Nucleus accumbens (tissue), 56 donors: ENCODE data around the gene ZC3H11A.
A peak's percentile ranks its signal among the peaks of the same experiment; 100 is the strongest.
"Not testable (repeated sequence)": the region's sequence is repeated elsewhere in the genome, so short reads cannot be mapped to it uniquely, and the experiment has no call there.

Experiments
- DNase-seq, 56 donors: peaks; one replicate each; lab custom pipeline; 2025; lab: John Stamatoyannopoulos, UW

ZC3H11A gene

DNA sequence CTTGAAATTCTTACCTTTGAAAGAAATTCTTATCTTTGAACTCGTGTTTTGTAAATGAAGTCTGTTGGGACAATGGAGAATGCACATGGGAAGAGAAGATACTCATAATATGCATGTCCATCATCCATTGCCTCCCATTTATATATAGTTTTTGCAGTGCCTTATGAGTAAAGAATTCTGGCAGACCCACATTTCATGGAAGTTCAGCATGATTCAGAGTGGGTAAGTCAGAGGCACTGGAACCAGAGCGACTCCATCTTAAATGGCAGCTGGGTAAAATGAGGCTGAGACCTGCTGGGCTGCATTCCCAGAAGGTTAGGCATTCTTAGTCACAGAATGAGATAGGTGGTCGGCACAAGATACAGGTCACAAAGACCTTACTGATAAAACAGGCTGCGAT is 16.6 kb upstream of the ZC3H11A start:
- no peak for DNase-seq

DNA sequence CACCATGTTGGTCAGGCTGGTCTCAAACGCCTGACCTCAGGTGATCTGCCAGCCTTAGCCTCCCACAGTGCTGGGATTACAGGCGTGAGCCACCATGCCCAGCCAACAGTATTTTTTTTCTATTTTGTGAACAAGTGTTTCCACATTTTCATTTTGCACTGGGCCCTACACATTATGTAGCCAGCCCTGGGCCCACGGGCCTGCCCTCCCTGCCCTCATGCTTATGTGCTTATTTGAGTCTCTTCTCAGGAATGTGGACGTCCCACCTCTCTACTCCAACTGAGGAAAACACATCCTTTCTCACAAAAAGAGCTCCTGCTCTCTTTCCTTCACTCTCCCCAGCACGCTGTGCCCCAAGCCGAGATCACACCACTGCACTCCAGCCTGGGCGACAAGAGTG is 13.5 kb upstream of the ZC3H11A start:
- no peak for DNase-seq

DNA sequence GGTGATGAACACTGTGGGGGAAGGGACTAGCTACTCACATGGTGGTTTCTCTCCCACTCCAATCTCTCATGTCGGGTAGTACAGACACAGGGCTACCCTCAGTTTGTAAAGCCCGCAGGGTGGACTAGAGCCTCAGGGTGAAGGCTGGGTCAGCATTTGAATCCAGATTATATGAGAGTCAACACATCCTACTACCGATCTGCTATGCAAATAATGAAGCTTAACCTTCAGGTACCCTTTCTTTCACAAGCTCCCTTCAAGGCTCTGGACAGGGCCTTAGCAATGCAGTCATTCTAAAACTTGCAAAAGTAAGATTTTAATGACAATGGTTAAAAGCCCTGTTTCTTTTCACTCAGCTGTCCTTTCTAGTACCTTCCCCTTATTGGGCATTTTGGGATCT is 5.5 kb upstream of the ZC3H11A start:
- no peak for DNase-seq

DNA sequence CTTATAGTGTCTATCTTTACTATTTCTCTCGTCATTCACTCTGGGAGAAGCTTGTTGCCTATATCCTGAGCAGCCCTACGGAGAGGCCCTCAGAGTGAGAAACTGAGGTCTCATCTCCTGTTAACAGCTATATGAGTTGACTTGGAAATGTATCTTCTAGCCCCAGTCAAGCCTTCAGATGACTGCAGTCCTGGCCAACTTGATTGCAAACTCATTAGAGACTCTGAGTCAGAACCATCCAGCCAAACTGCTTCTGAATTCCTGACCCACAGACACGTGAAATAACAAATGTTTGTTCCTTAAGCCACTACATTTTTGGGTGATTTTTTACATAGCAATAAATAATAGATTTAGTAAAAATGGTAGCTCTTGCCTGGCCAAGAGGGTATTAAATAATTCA is 3.9 kb upstream of the ZC3H11A start:
- DNase-seq = no peak

DNA sequence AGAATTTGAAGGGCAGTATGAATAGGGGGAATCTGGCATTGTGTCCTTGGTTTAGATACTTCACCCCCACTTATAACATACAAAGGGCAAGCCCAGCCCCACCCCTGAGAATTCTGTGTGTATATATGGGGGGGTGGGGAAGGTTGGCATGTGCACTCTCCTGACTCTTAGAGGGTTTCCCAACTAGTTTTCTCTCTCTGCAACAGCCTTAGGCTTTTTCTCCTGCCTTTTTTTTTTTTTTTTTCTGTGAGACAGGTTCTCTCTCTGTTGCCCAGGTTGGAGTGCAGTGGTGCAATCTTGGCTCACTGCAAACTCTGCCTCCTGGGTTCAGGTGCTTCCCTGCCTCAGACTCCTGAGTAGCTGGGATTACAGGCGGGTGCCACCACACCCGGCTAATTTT is 2.9 kb upstream of the ZC3H11A start:
- no peak for DNase-seq

DNA sequence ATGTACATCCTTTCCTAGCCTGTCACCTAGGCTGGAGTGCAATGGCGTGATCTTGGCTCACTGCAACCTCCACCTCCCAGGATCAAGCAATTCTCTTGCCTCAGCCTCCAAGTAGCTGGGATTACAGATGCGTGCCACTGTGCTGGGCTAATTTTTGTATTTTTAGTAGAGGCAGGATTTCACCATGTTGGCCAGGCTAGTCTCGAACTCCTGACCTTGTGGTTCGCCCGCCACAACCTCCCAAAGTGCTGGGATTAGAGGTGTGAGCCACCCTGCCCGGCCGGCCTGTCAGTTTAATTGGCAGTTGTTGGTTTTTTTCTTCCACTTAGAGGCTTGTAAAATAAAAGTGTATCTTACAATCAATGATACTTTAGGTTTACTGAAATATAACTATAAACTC is 1.9 kb upstream of the ZC3H11A start:
- DNase-seq = not testable (repeated sequence)

DNA sequence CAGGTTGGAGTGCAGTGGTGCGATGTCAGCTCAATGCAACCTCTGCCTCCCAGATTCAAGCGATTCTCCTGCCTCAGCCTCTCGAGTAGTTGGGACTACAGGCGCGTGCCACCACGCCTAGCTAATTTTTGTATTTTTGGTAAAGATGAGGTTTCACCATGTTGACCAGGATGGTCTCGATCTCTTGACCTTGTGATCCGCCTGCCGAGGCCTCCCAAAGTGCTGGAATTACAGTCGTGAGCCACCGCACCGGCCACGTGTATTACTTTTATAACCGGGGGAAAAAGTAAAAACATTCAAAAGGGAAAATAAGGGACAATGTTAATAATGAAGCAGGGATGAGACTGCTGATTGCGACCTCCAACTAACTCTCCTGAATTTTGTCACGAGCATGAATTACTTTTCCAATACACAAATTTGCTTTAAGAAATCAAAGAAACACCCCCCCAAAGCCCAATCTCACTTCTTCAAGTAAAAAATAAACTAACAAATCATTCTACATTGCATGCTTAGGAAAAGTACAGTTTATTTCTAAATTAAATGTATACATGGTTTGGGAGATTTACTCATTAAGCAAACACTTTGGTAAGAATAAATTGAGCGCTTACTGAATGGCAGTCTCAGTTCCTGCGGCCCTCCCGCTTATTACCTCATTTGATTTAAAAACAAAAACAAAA is 521 bp upstream of the ZC3H11A start:
- DNase-seq = no peak

DNA sequence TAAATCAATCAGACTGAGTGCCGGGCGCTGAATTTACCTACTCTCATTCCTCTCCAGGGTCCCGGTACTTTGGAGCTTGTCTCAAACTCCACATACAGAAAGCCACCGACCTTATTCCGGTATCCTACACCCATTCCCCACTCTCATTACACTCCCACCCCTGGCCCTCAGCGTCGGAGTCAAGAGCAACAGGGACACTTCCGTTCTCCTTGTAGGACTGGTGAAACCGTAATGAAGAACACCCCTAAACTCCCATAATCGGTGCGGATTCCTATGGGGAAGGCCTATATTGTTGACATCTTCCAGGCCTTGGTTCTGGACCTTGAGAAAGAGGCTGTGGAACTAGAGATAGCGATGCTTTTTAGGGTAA is 798 bp downstream of the ZC3H11A start:
- DNase-seq = peak in 7 of 56 donors; percentile 33 to 55 (median 48)

DNA sequence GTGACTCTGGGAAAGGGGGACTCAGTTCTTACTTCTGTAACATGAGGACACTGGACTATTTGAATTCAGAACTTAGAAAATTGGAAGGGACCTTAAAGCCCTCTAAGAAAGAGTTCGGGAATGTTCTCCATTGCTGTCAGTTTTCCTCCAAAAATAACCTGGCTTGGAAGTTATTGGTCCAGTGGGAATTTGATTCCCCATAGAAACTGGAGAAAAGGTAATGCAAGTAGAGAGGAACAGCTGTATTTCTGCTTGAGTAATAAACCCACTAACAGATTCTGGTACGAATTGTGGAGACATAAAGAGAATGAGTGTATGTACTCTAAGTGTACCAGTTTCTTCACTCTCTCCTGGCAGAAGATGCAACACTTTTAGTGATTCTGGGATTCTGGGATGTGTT is 1.8 kb downstream of the ZC3H11A start:
- no peak for DNase-seq

DNA sequence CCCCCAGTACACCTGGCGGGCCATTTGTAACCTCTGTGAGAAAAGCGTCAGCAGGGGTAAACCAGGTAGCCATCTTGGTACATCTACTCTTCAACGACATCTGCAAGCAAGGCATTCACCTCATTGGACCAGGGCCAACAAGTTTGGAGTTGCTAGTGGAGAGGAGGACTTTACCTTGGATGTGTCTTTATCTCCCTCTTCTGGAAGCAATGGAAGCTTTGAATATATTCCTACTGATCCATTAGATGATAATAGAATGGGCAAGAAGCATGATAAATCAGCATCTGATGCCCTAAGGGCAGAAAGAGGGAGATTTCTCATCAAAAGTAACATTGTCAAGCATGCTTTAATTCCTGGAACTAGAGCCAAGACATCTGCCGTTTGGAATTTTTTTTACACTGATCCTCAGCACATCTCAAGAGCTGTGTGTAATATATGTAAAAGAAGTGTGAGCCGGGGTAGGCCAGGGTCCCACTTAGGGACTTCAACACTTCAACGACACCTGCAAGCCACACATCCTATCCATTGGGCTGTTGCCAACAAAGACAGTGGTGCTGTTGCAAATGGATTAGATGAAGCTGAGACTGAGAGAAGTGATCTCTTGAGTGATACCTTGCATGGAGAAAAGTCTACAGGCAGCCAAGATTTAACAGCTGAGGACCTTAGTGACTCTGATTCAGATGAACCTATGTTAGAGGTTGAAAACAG is 2.7 kb downstream of the ZC3H11A start:
- DNase-seq = no peak

DNA sequence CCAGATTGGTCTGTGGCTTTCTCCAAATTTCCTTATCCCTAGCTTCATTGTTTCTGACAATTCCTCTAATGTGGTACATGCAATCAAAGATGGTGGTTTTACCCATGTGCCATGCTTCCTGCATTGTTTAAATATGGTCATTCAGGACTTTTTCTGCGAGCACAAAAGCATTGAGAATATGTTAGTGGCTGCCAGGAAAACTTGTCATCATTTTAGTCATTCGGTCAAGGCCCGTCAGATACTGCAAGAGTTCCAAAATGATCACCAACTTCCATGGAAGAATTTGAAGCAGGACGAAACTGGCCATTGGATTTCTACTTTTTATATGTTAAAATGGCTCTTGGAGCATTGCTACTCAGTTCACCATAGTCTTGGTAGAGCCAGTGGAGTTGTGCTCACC is 3.7 kb downstream of the ZC3H11A start:
- no peak for DNase-seq

DNA sequence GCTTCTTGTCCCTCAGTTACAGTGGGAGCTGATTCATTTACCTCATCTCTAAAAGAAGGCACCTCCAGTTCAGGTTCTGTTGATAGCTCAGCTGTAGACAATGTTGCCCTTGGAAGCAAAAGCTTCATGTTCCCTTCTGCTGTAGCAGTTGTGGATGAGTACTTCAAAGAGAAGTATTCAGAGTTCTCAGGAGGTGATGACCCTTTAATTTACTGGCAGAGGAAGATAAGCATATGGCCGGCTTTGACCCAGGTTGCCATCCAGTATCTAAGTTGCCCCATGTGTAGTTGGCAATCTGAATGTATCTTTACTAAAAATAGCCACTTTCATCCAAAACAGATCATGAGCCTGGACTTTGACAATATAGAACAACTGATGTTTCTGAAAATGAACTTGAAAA is 4.5 kb downstream of the ZC3H11A start:
- DNase-seq = no peak

DNA sequence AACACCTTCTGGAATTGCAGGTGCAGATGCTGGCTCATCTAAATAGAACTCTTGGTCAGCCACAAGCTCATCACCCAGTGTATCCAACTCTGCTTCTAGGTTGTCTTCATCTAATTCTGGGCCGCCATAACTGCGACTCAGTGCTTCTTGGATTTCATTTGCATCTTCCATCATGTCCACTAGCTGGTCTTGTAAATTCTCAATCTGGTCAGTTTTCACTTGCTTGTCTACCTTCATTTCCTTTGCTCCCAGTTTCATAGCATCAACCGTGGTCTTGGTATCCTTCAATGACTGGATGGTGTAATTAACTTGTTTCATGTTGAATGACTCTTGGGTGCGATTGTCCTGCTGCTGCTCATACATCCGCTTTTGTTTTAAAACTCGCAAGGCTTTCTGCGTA is 10.3 kb downstream of the ZC3H11A start:
- DNase-seq = no peak

DNA sequence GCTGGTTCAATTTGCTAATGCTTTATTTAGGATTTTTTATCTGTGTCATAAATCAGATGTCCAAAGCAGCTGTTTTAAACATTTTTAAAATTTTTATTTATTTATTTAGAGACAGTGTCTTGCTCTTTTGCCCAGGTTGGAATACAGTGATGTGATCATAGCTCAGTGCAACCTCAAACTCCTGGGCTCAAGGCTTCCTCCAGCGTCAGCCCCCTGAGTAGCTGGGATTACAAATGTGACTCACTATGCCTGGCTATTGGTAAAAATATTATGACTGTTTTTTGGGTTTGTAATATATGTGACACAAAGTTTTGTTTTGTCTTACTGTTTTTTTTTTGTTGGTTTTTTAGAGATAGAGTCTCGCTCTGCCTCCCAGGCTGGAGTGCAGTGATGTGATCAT is 11.8 kb downstream of the ZC3H11A start:
- DNase-seq = no peak

DNA sequence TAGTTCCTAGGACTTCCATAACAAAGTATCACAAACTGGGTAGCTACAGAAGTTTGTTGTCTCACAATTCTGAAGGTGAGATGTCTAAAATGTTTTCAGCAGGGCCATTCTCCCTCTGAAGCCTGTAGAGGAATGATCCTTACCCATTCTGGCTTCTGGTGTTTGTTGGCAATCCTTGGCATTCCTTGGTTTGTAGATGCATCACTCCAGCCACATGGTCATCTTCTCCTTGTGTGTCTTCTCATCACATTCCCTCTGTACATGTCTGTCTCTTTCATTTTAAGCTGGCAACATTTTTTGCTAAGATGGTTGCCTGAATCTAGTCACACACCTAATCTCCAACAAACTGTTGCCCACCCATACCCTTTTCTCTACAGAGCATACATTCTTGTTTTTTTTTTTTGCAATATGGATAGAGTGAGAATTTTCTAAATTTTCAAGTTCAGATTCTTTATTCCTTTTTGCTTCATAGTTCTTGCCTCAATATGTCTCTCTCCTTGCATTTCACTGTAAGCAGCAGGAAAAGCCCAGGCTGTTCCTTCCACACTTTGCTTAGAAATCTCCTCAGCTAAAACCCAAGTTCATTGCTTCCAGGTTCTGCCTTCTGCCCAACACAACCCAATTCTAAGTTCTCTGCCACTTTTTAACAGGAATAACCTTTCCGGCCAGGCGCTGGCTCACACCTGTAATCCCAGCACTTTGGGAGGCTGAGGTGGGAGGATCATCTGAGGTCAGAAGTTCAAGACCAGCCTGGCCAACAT is 18.3 kb downstream of the ZC3H11A start:
- DNase-seq = no peak

DNA sequence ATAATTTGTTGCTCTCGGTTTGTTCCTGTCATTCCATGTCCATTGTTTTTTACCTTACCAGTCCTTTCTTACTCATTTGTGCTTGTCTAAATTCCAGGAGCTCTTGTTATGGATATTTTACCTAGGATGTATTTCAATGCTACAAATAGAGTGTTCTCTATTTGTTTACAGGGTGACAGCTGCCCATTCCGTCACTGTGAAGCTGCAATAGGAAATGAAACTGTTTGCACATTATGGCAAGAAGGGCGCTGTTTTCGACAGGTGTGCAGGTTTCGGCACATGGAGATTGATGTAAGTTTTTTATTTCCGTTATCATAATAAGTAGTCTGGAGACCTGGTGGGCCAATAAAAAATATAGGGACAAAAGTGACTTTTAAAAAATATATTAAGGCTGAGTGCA is 23.0 kb downstream of the ZC3H11A start:
- DNase-seq = no peak

DNA sequence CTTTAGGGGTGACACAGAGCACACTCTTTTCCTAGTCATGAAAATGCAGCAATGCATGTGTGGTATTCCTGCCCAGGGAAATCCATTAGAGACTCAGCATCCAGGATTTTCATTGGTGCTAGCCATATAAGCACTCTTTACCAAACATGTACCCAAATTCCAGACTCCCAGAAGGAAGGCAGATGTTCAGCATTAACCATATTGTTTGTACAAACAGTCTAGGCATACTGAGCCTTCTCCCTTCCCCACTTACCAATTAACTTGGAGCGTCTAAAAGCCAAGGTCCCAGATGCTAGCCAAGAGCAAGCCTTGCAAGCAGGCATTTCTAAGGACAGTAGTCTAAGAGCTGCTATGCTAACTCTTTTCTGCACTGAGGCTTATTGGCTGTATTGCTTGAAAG is 27.9 kb downstream of the ZC3H11A start:
- no peak for DNase-seq

DNA sequence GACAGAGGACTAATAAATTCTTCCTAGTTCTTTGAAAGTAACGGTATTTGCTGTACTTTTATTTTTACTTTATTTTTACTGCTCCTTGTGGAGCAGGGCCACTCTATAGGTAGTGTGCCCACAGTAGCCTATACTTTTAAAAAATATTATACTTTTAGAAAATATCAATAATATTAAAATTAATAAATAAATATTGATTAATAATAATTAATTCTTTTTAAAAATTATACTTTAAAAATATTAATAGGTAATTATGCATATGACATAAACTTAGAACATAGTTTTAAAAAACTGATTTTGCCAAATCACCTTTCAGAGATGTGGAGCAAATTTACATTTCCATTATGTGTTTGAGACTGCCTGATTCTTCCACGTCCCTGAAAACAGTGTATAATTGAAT is 30.8 kb downstream of the ZC3H11A start:
- no peak for DNase-seq

DNA sequence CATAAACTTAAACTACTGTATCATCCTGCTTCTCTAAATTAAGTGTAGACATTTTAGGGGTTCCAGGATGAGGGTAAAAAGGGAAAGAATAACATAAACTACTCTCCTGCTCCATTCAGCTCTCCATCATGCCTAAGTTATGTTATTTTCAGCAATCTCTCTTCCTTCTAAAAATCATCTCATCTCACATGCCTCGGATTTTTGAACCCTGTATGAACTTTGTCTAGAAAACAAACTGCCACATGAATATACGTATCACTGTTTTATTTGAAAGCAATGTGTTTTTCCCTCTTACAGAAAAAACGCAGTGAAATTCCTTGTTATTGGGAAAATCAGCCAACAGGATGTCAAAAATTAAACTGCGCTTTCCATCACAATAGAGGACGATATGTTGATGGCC is 32.6 kb downstream of the ZC3H11A start:
- no peak for DNase-seq

DNA sequence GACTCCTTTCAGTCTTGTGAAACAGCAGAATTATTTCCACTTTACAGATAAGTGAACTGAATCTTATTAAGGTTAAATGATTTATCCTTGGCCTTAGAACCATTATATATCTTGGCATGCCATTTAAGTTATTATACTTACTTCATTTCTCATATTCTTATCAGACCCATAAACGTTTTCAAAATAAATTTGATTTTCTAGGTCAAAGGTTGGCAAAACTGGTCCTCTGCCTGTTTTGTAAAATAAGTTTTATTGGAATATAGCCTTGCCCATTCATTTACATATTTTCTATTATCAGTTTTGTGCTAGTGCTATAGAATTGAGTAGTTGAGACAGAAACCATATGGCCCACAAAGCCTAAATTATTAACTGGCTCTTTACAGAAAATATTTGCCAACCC is 33.1 kb downstream of the ZC3H11A start:
- DNase-seq = no peak

DNA sequence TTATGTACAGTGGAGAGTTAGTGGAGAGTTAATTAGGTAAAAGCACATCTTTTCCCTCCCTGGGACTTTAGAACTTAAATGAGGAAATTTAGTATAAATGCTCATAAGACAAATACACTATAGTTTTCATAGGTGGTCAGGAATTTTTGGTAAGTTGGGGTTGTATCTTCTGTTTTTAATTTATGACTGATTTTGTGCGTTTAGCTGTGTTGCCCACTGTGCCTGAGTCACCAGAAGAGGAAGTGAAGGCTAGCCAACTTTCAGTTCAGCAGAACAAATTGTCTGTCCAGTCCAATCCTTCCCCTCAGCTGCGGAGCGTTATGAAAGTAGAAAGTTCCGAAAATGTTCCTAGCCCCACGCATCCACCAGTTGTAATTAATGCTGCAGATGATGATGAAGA is 33.8 kb downstream of the ZC3H11A start:
- not testable (repeated sequence) for DNase-seq

DNA sequence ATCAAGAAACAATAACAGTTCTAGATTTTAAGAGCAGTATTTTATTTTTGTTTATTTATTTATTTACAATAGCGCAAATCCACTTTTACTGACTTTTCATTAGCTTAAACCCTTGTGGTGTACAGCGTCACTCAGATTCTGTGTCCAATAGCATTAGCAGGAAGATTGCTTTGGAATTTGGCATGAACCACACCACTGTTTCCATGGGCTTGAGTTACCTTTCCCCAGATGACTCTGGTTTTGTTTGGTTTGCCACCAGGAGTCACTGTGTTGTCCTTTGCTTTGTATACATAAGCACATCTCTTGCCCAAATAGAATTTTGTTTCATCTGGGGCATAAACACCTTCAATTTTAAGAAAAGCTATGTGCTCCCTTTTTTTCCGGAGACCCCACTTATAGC is 40.1 kb downstream of the ZC3H11A start:
- no peak for DNase-seq
